PFSK-1 (cell line): ENCODE data around the gene ADAT3.

Experiments used
- POLR2AphosphoS5 ChIP-seq: IDR thresholded peaks from 2 replicates; pipeline ENCODE4 v1.6.1; 2012; ENCODE audit warnings: low read depth, mild to moderate bottlenecking, control low read depth, low read length, moderate library complexity
- SIN3A ChIP-seq: IDR thresholded peaks from 2 replicates; pipeline ENCODE4 v1.6.1; 2012; ENCODE audit warnings: mild to moderate bottlenecking, low read length, moderate library complexity, borderline replicate concordance; ENCODE audit not compliant: insufficient read depth
- TAF1 ChIP-seq: IDR thresholded peaks from 2 replicates; pipeline ENCODE4 v1.6.1; 2012; ENCODE audit warnings: low read length, control low read depth, borderline replicate concordance; ENCODE audit not compliant: insufficient read depth

GRCh38 chr19:1909761-1910080, 4.5 kb downstream of the ADAT3 start:
- TF ChIP-seq SIN3A, result no peak
- TF ChIP-seq POLR2AphosphoS5, result no peak
- no peak for TF ChIP-seq TAF1
